GM12872 (cell line): ENCODE data around the gene GANC.

ENCODE experiments used
- CTCF ChIP-seq: IDR thresholded peaks from 3 replicates; pipeline ENCODE4 v1.5.1; 2011; ENCODE audit warnings: low read depth, mild to moderate bottlenecking, low read length, moderate library complexity; ENCODE audit not compliant: insufficient read depth

The GANC gene

GRCh38 chr15:42275780-42276391 lies 2.9 kb downstream of the GANC start:
- TF ChIP-seq CTCF: no peak

GRCh38 chr15:42276762-42277161 lies 3.8 kb downstream of the GANC start:
- TF ChIP-seq CTCF: no peak

- no peak for TF ChIP-seq CTCF
These were observed 6.3 kb downstream of the GANC start for GRCh38 chr15:42279234-42279723.

- TF ChIP-seq CTCF: no peak
These were observed 9.3 kb downstream of the GANC start for GRCh38 chr15:42282344-42282743.

- TF ChIP-seq CTCF: no peak
These were observed 9.9 kb downstream of the GANC start for GRCh38 chr15:42282926-42283325.

GRCh38 chr15:42283671-42284070 lies 10.7 kb downstream of the GANC start:
- no peak for TF ChIP-seq CTCF

GRCh38 chr15:42284551-42284950 lies 11.6 kb downstream of the GANC start:
- TF ChIP-seq CTCF: no peak

- TF ChIP-seq CTCF: no peak
These were observed 12.0 kb downstream of the GANC start for GRCh38 chr15:42285034-42285433.
